AG08396 (cell line): ENCODE measurements around the gene ZCCHC2.

Experiments used
- DNase-seq: peaks from one replicate; pipeline ENCODE4 v3.0.0; 2012; ENCODE audit warnings: low spot score, mixed read lengths

The ZCCHC2 gene

DNA sequence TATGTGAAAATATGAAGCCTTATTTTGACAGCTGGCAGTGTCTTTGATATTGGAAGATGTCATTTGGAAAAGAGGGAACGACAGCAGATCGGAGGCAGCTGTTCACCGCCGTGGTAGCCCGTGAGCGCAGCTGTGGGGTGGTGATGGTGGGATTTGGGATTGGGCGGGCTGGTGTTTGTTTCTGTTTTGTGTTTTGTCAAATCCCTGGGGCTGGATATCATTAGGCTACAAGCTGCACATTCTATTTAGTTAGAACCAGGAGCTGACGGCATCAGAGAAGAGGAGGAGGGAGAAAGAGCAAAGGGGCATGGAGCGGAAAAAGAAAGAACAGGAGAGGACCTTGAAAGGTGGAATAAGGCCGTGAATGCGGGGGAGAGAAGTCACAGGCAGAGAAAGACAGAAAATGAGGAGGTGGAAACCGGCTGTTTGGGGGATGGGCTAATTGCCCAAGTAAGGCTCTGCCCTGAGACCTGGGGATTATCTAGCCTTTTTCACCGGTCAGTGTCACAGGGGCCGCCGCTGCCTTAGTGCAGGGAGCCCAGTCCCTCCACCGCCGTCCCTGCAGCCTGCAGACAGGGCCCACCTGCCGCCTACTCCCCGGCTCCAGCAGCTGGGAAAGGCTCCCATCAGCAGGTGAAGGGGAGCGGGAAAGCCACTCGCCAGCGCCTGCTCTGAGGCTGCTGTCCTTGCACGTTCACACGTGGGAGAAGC lies 88.0 kb downstream of the ZCCHC2 start:
- DNase-seq: no peak

DNA sequence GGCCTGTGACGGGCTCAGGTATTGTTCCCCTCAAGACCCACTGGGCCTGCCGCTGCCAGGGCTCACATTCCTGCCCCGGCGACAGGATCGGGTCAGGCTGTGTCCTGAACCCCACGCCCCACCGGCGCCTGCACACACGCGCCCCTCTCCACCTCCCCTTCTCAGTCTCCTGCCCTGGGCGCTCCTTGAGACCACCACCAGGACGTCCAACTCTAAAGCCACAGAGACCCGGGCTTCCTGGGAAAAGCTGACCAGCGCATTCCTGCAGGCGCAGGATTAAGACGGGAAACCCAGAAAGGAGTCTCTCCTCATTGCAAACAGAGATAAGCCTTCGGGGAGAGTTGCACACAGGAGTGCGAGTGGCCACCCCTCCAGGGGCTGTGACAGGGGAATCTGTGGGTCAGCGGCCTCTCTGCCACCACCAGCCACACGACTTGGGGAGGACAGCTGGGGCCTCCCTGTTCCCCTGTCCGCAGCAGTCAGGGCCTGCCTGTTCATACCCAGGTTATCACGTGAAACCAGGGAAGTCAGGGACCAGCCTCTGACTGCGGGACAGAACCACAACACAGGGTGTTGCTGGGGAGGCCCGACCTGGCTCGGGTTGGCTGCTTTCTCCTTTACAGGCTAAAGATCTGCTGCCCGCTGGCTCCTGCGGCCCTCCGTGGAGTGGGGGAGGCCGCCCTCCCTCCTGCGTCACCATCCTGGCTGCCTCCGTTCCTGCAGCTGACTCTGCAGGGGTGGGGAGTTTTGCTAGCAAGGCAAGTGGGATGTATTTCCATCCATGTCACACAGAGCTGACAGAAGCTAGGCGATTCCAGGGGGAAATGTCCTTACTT lies 88.8 kb downstream of the ZCCHC2 start:
- DNase-seq: no peak

DNA sequence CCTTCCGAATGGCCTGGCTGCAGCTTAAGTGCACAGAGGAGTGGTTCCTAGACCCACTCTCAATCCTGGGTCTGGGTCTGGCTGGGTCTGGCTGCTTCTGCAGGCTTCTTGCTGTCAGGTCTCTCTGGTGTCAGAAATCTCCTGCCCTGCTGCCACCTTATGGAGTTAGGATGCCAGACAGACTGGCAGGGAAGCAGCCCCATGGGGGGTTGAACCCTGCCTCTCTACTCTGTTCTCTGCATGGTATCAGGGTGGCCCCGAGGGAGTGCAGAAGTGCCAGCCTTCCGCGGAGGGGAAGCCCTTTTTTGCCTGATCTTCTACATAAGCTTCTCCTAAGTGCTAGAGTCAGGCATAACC lies 89.4 kb downstream of the ZCCHC2 start:
- DNase-seq: no peak

DNA sequence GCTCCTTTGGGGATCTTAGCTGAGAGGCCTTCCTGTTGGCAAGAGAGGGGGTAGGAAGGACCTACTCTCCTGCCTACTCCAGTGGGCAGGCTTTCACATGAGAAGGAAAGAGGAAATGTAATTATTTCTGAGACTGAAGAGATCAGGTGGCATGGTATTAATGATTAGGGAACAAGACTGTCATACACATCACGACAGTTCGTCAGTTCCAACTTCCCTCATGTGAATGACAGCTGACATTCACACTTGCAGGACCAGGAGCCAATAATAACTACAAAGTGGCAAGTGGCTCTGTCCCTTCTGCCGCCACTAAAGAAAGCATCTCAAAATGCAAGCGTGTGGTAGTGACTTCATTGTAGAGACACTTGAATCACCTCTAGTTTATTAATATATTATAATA lies 90.0 kb downstream of the ZCCHC2 start:
- no peak for DNase-seq

DNA sequence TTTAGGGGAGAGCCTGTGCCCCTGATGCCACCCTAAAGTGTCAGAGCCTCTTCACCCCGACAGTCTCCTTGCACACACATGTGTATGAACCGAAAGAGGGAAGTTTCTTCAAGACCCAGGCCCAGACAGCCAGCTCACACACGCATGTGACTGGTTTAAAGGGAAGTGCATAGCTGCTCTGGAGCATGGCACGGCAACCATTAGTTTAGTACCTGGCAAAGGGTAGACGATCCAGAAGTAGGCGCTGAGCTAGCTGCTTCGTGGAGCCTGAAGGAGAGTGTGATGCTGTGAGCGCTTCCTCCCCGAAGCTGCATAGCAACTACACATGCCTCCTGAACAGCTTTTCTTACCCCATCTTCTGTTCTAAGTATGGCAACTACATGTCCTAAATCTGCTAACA lies 91.7 kb downstream of the ZCCHC2 start:
- DNase-seq: no peak

DNA sequence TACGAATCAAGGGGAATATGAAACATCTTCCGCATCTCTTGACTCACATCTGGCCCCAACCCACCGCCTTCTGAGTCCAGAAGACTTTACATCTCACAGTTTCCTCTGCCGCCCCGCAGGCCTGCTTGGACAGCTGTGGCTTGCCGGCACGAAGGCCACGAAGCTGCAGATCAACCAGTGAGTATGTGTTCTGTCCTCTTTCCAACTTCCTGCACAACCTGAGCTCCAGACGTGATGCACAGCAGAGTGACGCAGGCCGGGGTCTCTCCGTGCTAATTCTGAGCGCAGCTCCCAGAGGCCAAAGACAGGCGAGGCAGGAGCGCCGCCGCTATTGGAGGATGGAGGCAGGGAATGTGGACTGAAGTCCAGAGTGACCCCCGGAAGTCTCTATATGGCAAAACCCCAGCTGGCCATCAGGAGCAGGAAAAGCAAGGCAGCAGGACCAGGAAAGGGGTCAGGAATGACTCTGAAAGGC lies 93.5 kb downstream of the ZCCHC2 start:
- DNase-seq: no peak

DNA sequence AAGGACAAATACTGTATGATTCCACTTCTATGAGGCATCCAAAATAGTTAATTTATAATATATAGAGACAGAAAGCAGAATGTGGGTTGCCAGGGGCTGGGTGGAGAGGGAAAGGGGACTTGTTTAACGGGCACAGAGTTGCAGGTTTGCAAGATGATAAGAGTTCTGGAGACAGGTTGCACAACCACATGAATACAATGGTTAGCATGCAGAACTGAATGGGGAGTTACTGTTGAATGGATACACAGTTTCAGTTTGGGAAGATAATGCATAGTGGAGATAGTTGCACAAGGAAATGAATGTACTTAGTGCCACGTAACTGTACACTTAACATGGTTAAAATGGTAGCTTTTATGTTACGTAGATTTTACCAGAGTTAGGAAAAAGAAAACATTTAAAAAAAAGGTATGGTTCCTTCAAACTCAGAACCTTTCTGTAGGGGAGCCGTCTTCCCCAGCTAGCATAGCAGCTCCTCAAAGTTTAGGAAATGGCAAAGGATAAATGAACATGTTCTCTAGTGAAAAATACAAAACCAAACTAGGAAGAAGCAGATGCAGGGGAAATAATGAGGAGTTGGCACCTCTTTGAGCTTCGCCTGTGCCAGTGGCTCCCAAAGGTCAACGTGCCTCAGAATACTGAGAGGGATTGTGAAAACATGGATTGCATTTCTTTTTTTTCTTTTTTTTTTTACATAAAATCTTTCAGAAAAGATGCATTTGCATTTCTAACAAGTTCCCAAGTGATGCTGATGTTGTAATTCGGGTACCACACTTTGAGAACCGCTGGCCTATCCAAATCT lies 95.2 kb downstream of the ZCCHC2 start:
- DNase-seq: no peak

DNA sequence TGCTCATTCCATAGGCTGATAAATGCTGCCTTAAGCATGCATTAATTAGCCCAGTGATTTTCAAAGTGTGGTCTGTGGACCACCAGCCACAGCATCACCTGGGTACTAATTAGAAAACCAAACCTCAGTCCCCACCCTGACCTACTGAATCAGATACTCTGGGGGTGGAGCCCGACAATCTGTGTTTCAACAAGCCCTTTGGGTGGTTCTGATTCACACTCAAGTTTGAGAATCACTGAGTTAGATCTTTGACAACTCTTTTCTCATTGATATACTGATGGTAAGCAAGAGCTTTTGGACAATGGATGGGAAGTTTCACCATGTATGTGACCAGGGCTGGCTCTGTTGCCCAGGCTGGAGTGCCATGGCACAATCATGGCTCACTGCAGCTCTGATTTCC lies 95.9 kb downstream of the ZCCHC2 start:
- DNase-seq: no peak

DNA sequence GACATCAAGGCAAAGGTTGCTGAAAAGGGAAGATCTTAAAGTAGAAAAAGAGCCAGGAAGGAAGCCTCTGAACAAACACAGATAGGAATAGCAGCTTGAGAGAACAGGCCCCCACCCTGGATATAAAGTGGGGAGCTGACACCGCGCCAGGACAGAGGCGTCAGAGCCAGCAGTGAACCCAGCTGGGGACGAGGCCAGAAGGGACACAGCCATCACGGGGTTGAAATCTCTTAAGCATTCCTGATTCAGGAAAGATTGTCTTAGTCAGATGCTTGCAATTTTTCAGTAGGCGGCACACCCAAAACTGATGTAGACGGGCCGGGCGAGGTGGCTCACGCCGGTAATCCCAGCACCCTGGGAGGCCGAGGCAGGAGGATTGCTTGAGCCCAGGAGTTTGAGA lies 98.7 kb downstream of the ZCCHC2 start:
- DNase-seq: no peak

DNA sequence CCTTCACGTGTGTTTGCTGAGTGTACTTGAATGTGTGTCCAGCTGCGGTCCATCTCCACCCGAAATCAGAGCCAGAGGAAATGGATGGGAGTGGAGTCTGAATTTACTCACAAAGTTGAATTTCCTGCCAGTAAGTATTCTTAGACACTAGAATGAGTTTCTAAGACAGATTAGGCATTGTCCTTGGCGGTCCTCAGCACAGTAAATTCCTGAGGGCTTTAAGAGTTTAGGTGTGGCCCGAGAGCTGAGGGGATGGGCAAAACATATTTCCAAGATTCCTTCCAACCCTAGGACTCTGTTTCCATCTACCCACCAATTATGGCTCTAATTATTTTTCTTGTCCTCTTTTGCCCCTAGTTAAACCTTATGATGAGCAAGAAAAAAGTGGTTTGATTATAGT lies 102.2 kb downstream of the ZCCHC2 start:
- DNase-seq: no peak
